ENCODE results near the gene PTGR2.

DNA sequence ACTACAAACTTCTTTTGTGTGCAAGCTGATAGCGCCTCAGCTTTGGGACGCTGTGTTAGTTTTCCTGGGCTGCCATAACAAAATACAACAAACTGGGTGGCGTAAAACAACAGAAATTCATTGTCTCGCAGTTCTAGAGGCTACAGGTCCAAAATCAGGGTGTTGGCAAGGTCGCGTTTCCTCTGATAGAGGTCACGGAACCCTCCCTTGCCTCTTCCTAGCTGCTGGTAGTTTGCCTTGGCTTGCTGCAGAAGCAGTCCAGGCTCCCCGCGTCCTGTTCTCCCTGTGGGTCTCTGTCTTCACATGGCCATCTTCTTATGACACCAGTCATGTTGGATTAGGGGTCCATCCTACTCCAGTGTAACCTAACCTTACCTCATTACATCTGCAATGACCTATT is 32.8 kb upstream of the PTGR2 start:
- TF ChIP-seq CTCF (IDR thresholded peaks at IDR 0.05; ENCODE audit: insufficient read depth, low read depth, low read length) (no peak), EZH2 (IDR thresholded peaks at IDR 0.05; ENCODE audit: insufficient read depth, low read length) (no peak)
